ENCODE measurements around the gene FUT4.
"Not testable (repeated sequence)": the region's sequence is repeated elsewhere in the genome, so short reads cannot be mapped to it uniquely, and the experiment has no call there.

FUT4 gene

DNA sequence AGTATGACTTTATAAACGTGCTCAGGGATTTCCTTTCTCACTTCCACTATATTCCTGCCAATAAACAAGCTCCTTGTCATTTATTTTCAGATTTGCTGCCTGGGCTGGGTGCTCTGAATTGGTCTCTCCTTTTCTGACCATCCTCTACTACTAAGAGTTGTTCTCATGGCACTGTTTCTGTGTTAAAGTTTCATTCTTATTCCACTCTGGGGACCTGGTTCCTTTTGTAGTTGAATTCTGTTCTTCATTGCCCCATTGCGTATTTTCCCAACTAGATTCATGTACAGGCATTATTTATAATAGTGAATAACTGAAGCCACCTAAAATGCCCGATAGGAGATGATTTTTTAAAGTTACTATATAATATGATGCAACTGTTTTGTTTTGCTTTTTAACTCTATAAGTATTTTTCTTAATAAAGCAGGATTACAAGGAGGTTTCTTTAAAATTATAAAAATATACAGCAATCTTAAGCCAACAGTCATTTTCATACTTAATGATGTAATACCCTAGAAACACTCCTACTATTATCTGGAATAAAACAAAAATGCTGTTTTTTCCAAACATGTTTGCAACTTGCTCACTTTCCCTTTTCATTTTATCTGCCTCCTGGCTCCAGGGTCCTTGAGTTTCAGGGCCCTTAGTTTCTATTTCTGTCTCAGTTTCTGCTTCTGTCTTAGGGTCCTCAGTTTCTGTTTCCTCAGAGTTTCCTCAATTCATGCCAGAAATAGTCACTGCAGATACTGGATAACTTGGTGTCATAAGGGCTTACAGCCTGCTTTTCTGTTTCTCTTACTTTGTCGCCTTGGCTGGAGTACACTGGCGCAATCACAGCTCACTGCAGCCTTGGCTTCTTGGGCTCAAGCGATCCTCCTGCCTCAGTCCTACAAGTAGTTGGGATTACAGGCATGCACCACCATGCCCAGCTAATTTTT is 9.8 kb upstream of the FUT4 start:
- DNase-seq: no peak

DNA sequence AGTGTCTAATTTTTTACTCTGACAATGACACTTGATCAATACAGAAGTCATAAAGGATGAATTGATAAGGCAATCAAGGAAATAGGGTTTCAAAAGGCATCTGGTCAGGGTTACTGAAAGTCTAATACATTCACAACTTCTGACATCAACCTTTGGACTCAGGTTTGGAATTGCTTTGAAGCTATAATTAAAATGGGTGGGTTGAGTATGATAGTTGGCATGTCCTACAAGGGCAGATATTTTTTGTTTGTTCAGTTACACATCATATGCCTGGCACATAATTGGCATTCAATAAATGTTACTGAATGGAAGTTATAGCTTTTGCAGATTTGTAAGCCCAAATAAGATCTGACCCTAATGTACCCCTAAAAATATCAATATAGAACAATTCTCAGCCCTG is 7.3 kb upstream of the FUT4 start:
- no peak for DNase-seq

DNA sequence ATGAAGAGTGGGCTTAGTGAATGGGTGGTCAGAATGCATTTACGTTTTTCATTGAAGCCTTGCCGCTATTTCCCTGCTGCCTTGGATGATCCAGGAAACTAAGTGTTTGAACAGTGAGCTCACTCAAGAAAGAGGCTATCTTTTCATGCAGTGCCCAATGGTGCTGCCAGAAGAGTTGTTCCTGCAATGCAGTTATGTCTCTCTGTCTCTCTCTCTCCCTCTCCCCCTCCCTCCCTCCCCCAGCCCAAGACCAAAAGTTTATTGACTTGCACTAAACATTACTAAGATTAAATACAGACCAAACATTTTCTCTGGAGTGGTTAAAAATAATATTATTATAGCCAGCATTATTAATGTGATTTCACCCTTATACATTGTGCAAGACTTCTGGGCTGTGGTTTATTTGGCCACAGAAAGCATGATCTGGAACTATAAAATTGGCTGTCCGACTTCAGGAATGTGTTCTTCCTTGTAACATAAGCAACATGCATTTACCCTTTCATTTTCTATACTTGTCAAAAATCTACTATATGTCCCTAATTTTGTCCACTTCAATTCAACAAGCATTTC is 6.6 kb upstream of the FUT4 start:
- no peak for DNase-seq

DNA sequence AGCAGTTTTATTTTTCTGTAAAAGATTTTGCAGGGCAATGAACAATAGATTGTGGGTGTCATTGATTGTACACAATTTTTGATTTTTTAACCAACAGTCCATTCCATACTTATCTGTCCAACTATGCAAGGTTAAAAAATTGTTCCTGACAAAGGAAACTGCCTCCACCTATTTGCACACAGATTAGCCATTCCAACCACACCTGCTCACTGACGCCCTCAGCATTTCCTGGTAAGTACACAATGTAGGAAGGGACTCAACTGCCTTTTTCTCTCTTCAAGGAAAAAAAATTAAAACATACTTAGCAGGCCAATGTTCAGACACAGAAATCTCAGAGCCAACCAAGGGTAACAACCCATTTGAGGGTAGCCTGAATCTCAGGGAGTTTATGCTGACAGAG is 4.3 kb upstream of the FUT4 start:
- DNase-seq: no peak

DNA sequence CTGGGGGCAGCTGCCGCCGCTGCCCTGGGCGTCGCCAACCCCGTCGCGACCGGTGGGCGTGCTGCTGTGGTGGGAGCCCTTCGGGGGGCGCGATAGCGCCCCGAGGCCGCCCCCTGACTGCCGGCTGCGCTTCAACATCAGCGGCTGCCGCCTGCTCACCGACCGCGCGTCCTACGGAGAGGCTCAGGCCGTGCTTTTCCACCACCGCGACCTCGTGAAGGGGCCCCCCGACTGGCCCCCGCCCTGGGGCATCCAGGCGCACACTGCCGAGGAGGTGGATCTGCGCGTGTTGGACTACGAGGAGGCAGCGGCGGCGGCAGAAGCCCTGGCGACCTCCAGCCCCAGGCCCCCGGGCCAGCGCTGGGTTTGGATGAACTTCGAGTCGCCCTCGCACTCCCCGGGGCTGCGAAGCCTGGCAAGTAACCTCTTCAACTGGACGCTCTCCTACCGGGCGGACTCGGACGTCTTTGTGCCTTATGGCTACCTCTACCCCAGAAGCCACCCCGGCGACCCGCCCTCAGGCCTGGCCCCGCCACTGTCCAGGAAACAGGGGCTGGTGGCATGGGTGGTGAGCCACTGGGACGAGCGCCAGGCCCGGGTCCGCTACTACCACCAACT is 1.0 kb downstream of the FUT4 start:
- no peak for DNase-seq

DNA sequence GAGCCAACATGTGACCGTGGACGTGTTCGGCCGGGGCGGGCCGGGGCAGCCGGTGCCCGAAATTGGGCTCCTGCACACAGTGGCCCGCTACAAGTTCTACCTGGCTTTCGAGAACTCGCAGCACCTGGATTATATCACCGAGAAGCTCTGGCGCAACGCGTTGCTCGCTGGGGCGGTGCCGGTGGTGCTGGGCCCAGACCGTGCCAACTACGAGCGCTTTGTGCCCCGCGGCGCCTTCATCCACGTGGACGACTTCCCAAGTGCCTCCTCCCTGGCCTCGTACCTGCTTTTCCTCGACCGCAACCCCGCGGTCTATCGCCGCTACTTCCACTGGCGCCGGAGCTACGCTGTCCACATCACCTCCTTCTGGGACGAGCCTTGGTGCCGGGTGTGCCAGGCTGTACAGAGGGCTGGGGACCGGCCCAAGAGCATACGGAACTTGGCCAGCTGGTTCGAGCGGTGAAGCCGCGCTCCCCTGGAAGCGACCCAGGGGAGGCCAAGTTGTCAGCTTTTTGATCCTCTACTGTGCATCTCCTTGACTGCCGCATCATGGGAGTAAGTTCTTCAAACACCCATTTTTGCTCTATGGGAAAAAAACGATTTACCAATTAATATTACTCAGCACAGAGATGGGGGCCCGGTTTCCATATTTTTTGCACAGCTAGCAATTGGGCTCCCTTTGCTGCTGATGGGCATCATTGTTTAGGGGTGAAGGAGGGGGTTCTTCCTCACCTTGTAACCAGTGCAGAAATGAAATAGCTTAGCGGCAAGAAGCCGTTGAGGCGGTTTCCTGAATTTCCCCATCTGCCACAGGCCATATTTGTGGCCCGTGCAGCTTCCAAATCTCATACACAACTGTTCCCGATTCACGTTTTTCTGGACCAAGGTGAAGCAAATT is 1.8 kb downstream of the FUT4 start:
- no peak for DNase-seq

DNA sequence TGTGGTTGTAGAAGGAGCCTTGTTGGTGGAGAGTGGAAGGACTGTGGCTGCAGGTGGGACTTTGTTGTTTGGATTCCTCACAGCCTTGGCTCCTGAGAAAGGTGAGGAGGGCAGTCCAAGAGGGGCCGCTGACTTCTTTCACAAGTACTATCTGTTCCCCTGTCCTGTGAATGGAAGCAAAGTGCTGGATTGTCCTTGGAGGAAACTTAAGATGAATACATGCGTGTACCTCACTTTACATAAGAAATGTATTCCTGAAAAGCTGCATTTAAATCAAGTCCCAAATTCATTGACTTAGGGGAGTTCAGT is 2.4 kb downstream of the FUT4 start:
- DNase-seq: no peak

DNA sequence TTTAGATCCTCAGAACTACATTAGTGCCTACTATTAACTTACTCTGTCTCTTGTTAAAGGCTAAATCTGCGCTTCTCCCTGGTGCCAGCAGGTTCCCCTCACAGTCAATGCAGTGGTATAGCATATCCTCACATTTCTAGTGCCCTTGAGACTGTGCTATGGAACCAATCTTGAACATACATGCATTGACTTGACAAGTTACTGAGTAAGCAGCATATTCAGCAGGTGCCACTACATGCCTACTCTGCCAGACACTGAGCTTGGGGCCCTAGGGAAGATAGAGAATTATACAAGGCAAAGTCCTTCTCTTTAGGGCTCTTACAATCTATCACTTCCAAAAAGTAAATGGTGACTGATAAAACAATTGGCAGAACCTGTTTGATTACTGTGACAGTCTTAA is 3.2 kb downstream of the FUT4 start:
- DNase-seq: no peak

DNA sequence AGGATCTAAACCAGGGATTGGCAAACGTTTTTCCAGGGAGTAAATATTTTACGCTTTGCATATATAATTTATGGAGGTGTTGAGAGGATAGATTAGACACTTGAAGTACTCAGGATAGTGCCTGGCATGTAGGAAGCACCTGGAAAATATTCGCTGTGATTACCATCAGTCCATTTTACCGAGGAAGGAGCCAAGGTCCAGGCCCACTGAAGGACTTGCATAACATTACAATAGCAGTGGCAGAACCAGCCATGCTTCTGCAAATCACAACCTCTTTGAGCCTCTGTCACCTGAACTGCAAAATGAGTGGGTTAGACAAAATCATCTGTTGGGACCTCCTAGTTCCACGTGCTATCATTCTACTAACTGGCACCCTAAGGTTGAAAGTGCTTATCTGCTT is 5.4 kb downstream of the FUT4 start:
- DNase-seq: no peak

DNA sequence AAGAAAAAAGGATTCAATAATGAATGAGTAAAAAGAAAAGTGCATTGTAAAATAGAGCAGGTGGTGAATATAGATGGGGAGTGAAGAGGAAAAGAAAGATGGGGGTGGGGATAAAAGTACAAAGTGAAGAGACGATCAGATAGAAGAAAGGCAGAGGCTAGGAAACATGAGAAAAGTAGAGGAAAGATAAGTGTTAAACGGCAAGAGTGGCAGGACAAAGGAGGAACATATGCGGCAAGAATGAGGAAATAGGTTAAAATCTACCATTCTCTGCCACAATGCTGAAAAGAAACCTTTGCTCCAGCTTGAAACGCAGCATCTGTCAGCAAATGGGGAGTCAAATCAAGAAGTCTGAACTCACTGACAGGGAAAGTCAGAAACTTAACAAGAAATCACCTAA is 6.8 kb downstream of the FUT4 start:
- DNase-seq: no peak

DNA sequence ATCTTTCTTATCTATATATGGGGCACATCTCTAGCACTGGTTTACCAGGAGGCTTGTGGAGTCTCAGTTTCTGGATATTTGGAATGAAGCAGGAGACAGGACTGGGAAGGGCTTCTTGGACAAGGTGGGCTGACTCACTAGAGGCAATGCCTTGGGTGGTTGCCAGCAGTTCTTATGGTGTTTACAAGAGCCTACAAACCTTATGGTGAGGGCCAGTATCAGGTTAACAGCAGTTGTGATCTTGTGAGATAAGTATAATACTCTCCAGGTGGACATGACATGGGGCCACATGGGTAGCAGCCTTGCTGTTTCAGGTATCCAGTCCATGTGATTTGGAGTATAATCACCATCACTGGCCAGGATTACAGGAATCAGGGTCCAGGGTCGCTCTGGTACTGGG is 10.2 kb downstream of the FUT4 start:
- no peak for DNase-seq

DNA sequence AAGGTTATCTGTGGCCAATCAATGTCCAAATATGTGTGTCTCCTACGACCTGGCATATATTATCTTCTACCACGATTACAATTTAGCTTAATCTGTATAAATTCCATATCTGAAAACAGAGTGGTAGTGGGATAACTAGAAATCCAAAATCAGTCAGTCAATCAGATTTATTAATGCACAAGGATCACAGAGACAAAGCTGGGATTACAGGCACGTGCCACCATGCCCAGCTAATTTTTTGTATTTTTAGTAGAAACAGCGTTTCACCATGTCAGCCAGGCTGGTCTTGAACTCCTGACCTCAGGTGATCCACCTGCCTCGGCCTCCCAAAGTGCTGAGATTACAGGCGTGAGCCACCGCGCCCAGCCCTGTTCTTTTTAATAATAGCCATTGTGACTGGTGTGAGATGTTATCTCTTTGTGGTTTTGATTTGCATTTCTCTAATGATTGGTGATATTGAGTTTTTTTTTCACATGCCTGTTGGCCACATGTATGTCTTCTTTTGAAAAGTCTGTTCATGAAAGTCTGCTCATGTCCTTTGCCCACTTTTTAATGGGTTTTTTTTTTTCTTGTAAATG is 12.1 kb downstream of the FUT4 start:
- DNase-seq: not testable (repeated sequence)

DNA sequence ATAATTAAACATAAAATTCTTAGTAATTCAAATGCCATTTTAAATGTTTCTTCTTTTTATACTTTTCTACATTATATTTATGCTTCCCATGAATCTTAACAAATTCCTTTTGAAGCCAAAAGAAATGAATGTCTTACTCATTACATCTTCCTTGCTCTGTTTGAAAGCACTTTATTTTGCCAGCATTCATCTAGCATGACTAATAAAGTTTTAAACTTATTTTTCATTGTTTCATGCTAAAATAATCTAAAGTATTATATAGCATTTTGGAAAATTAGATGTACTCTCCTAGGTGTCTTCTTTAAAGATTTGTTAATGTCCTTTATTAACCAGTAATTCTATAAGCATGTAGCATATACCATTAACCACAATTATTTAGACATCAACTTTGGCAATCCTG is 13.7 kb downstream of the FUT4 start:
- DNase-seq: no peak

DNA sequence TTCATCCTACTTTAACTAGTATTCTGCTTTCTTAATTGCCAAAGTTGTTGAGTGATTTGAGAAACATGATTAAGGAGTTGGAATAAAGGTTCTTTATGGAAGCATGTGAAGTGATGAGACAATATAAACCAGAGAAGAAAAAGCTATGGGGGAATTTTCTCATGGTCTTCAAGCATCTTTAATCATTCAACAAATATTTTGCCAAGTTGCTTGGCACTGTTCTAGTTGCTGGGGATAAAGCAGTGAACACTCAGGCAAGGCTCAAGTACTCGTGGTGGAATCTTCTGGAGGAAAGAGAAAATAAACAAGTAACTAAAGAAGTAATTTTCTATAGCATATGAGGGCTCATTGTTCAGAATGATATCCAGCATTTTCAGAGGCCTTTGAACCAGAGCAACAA is 14.3 kb downstream of the FUT4 start:
- DNase-seq: no peak

DNA sequence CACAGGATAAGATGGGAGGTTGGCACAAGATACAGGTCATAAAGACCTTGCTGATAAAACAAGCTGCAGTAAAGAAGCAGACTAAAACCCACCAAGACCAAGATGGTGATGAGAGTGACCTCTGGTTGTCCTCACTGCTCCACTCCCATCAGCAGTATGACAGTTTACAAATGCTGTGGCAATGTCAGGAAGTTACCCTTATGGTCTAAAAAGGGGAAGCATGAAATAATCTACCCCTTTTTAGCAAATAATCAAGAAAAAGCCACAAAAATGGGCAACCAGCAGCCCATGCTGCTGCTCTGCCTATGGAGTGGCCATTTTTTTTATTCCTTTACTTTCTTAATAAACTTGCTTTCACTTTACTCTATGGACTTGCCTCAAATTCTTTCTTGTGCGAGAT is 14.7 kb downstream of the FUT4 start:
- DNase-seq: no peak

DNA sequence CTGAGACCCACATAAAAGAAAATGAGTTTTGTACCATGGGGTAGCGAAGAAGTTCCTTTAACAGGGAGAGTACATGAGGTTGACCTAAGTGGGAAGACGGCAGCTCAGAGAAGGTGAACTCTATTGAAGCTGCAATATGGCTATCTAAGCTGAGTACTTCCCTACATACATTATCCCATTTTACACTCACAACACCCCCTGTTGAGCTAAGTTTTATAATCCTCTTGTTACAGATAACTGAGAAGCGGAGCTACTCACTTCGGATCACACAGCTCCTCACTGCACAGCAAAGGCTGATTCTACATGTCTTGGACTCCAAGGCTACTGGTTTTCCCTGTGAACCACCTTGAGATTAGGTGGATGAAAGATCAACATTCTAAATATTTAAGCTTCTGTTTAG is 15.2 kb downstream of the FUT4 start:
- no peak for DNase-seq

DNA sequence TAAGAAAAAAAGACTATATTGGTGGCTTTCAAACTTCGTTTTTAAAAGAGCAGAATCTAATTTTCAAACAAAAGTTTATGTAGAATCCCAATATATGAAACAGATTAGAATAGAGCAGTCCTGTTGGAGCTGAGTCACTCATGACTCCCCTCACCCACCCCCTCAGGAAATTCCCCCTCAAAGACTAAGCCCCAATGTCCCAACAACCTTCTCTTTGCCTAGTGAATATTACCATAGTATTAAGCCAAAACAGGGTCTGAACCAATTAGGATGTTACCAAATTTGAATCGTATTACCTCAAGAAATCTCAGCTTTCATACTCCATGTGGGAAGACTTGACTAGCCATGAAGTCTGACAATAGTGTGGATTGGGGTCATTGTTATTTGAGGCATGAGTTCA is 15.6 kb downstream of the FUT4 start:
- DNase-seq: no peak

DNA sequence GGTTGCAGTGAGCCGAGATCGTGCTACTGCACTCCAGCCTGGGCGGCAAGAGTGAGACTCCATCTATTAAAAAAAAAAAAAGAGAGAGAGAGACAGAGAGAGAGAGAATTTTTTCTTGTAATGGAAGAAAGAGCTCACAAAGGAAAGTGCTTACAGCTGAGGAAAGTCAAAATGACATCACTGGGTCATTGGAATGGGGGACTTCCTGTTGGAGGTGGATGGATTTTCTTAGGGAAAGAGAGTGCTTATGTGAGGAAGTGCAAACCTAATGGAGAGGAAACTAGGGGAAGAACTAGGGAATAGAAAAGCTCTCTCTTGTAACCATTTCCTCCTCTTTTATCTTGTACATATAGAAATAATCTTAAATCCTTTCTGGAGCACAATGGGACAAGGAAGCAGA is 17.1 kb downstream of the FUT4 start:
- DNase-seq: no peak

DNA sequence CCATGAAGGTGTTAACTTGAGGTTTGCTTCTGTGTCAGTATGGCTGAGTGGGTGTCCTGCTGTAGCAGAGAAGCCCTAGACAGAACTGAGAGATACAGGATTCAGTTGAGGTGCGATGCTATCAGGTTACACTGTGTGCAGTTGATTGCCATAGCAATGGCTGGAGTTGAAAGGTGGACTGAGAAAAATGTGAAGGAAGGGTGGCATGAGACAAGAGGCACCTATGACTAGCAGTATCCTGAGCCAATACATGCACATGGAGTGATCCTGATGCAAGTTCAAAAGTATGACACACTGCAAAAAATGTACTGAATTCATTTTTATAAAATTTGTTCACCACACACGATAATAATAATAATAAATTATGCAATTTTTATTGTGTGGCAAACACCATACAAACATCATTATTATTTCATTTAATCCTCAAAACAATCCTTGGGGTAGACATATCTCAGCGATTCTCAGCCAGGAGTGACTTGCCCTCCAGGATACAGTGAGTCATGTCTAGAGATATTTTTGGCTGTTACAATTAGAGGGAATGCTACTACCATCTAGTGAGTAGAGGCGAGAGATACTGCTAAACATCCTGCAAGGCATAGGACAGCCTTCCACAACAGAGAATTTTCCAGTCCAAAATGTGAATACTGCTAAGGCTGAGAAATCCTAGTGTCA is 19.6 kb downstream of the FUT4 start:
- DNase-seq: no peak

DNA sequence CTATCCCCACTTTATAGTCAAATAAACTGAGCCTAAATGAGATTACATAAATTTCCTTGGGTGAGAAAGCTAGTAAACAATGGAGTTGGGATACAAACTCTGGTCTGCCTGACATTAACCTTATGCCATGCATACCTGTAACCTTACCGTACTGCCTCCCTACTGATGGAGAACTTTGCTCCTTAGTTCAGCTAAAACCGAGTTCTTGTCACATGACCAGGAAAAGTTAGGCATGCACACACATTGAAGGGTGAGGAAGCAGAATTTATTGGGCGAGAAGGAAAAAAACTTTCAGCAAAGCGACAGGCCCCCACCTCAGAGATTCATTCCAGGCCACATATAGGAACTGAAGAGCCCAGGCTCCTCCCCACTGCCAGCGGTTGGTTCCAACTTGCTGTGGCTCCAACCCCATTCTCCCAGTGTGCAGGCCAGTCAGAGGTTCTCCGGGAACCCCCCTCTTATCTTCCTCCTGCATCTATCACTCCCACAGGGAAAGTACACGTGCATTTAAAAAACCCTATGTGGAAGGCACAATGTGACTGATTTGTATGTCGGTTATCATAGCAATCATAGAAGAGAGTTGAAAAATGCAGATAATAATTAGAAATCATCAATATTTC is 20.2 kb downstream of the FUT4 start:
- no peak for DNase-seq

DNA sequence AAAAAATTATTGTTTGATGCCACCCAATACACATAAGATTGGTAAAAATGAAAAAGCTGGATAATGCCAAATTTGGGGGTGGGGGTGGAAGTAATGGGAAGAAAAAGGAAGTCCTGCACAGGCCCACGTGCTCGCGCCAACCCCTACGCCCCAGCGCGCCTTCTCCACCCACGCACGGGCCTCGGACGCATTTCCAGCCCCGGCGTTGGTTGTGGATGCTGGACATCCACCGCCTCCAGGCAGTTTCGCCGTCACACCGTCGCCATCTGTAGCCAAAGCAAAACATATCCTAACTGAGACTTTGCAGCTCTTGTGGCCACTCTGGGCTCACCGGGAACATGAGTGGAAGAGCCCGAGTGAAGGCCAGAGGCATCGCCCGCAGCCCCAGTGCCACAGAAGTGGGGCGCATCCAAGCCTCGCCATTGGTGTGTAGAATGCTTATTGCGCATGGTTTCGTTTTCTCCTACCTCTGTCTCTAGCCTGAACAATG is 23.5 kb downstream of the FUT4 start, which contains the start of gene PIWIL4:
Gene PIWIL4, plus strand, starts transcription at position 188 of the 490 bp plus-strand sequence. Its CDS starts 151 bp downstream, at position 339.
- no peak for DNase-seq

DNA sequence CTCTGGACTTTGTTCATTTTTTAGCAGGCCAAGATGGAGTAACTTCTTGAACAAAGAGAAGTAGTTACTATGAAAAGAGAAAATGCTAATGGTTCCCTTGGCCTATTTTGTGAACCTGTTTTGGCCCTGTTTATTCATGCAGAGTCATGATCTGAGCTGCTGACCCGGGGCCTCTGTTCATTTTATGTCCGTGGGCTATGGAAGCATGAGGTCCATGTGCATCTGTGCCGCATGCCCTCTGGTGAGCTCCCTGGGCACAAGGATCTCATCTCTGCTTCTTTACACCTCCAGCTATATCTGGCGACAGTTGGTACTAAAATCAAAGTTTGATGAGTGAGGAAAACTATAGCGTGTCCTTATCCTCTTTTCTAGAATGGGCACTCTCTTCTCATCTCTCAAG is 24.5 kb downstream of the FUT4 start:
- DNase-seq: no peak
